GM18519 (cell line): ENCODE measurements around the gene TBC1D7.
A peak's percentile ranks its signal among the peaks of the same experiment; 100 is the strongest.

Experiments
- ATAC-seq: cut with Tn5 transposase; IDR thresholded peaks from one replicate; pipeline ENCODE4 v1.9.1; 2021; ENCODE audit warnings: mild to moderate bottlenecking, moderate library complexity; ENCODE audit not compliant: unreplicated experiment, low FRiP score

The TBC1D7 gene

GRCh38 chr6:13273931-13274706, 54.2 kb downstream of the TBC1D7 start:
- peak; percentile 50 for ATAC-seq

GRCh38 chr6:13273202-13273930, 55.0 kb downstream of the TBC1D7 start:
- no peak for ATAC-seq

GRCh38 chr6:13272131-13273046, 55.9 kb downstream of the TBC1D7 start:
- no peak for ATAC-seq

GRCh38 chr6:13268913-13269518, 59.3 kb downstream of the TBC1D7 start:
- no peak for ATAC-seq

GRCh38 chr6:13267142-13267651, 61.1 kb downstream of the TBC1D7 start:
- ATAC-seq = no peak

GRCh38 chr6:13263669-13264068, 64.7 kb downstream of the TBC1D7 start:
- no peak for ATAC-seq

GRCh38 chr6:13262302-13263230, 65.8 kb downstream of the TBC1D7 start:
- no peak for ATAC-seq

- peak; percentile 44 for ATAC-seq
Observed at GRCh38 chr6:13261464-13261994, 66.8 kb downstream of the TBC1D7 start.

- ATAC-seq = no peak
Observed at GRCh38 chr6:13260831-13261230, 67.5 kb downstream of the TBC1D7 start.

GRCh38 chr6:13260101-13260598, 68.2 kb downstream of the TBC1D7 start:
- ATAC-seq = no peak

GRCh38 chr6:13259393-13259792, 68.9 kb downstream of the TBC1D7 start:
- no peak for ATAC-seq

GRCh38 chr6:13256266-13257001, 71.9 kb downstream of the TBC1D7 start:
- ATAC-seq = no peak
